Activated CD8-positive, alpha-beta memory T cell treated with anti-CD3 and anti-CD28 coated beads for 48 hours (primary cell): ENCODE data around the gene CKAP4.
"Not testable (repeated sequence)": the region's sequence is repeated elsewhere in the genome, so short reads cannot be mapped to it uniquely, and the experiment has no call there.

Experiments
- DNase-seq, 3 experiments: peaks; one replicate each; pipeline ENCODE4 v3.0.0-alpha.2; 2020; ENCODE audit warnings: low read depth in 2 of 3, low spot score in 2 of 3

Gene CKAP4, protein sequence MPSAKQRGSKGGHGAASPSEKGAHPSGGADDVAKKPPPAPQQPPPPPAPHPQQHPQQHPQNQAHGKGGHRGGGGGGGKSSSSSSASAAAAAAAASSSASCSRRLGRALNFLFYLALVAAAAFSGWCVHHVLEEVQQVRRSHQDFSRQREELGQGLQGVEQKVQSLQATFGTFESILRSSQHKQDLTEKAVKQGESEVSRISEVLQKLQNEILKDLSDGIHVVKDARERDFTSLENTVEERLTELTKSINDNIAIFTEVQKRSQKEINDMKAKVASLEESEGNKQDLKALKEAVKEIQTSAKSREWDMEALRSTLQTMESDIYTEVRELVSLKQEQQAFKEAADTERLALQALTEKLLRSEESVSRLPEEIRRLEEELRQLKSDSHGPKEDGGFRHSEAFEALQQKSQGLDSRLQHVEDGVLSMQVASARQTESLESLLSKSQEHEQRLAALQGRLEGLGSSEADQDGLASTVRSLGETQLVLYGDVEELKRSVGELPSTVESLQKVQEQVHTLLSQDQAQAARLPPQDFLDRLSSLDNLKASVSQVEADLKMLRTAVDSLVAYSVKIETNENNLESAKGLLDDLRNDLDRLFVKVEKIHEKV

DNA sequence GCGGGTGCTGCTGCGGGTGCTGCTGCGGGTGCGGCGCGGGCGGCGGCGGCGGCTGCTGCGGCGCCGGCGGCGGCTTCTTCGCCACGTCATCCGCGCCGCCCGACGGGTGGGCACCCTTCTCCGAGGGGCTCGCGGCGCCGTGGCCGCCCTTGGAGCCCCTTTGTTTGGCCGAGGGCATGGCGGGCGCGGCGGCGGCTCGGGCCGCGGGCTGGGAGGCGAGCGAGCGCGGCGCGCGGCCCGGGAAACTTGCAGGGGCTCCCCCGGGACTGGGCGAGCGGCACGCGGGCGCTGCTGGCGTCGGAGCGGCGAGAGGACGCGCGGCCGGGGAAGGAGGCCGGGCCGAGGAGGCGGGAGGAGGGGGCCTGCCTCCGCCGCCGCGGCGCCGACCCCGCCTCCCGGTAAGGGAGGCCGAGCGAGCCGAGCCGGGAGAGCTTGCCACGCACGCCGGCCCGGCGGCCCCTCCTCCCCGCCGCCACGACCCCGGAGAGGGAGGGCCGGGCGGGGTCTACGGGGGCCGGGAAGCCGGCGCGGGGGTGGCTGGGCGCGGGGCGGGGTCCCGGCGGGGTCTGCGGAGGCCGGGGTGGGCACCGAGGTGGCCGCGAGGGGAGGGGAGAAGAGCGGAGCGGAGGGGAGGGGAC, at the start of gene CKAP4:
Gene CKAP4 (minus strand): TSS at position 347 of the 638 bp plus-strand sequence. CDS start 169 bp downstream, at position 178.
- peak in 1 of 3 experiments; percentile 33 for DNase-seq

- no peak for DNase-seq
Observed at GRCh38 chr12:106297075-106297474, 49.3 kb upstream of the CKAP4 start.

DNA sequence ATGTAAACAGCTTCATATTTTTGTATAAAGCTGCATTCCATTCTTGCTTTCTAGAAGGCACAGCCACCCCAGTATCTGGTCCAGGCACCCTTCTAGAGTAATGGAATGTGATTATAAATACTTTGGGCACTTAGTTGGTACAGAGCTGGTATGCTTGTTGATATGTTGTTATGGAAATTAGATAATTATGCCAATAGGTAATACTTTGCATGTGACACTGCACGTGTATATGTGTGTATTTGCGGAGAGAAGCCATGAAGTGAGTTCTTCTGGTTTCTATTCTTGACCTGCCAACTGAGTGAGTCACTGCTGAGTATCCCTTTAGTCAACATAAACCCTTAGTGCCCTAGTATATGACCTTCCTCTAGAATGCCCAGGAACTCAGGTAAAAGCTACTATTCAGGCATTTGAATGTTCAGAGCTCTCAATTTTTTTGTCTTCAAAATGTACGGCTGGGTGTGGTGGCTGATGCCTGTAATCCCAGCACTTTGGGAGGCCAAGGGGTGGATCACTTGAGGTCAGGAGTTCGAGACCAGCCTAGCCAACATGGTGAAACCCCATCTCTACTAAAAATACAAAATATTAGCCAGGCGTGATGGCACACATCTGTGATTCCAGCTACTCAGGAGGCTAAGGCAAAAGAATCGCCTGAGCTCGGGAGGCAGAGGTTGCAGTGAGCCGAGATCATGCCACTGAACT, 48.5 kb upstream of the CKAP4 start:
- no peak for DNase-seq

DNA sequence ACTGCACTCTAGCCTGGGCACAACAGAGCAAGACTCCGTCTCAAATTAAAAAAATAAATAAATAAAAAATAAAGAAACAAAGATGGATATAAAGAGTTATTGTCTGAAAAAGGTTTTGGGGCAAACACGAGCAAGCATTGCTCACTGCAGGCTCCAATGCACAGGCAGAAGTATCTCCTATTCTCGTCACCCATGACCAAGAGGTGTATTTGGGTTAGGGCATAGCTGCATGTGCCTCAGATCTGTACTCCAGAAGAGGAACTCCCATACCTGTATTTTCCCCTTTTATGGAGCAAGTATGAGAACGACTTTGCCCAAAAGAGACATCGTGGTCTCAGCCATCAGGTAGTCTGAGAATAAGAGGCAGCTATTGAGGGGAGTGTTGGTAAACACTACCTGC, 44.5 kb upstream of the CKAP4 start:
- DNase-seq = no peak

DNA sequence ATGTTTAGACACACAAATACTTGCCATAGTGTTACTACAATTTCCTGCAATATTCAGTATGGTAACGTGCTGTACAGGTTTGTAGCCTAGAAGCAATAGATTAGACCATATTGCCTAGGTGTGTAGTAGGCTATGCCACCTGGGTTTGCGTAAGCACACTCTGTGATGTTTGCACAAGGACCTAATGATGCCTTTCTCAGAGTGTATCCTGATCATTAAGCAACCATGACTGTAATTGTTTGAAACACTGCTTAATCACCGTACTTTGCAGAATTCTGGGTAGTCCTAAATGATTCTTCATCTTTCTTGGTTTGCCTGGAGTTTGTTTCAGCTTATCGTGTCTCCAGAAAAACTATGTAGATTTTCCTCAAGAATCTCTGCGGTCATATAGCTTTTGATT, 43.5 kb upstream of the CKAP4 start:
- no peak for DNase-seq

GRCh38 chr12:106290666-106291065, 42.8 kb upstream of the CKAP4 start:
- DNase-seq = no peak

DNA sequence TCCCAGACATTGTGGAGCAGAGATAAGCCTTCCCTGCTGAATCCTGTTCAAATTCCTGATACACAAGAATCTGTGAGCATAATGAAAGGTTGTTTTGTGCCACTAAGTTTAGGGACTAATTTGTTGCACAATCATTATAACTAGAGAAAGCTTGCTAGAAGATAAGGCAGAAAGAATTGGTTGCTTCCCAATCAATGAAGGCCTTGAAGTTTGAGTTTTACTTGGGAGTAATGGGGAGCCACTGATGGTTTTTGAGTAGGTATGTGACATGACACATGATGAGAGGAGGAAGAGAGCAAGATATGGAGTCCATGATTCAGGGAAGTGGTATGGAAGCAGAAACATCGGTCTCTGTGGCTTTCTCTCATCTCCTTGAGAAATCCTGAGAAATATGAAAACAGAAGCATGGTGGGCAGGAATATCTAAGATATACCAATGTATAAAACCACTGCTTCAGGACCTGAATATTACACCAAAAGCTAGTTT, 41.4 kb upstream of the CKAP4 start:
- DNase-seq = no peak

GRCh38 chr12:106288494-106289195, 40.8 kb upstream of the CKAP4 start:
- no peak for DNase-seq

GRCh38 chr12:106288101-106288493, 40.3 kb upstream of the CKAP4 start:
- DNase-seq = no peak

- no peak for DNase-seq
Observed at GRCh38 chr12:106287364-106287763, 39.5 kb upstream of the CKAP4 start.

- DNase-seq = not testable (repeated sequence)
Observed at GRCh38 chr12:106286576-106287162, 38.8 kb upstream of the CKAP4 start.

DNA sequence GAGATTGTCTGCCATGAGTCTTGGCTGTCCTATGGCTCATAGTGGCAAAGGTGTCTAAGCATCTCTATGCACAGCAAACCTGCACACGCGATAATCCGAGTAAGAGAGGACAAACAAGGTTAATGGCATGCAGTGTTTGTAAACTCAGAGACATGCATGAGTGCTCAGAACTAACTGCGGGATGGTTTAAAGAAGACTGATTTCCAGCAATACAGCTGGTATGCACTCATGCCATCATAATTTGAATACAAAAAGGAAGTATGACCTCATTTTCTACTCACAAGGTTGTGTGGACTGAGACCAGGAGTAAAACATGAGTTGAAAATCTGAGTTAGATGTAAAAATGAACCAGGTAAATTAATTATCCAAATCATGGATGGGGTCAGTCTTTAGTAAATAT, 38.2 kb upstream of the CKAP4 start:
- DNase-seq = no peak

- DNase-seq = no peak
Observed at GRCh38 chr12:106284358-106285105, 36.7 kb upstream of the CKAP4 start.

GRCh38 chr12:106282457-106283097, 34.8 kb upstream of the CKAP4 start:
- no peak for DNase-seq

DNA sequence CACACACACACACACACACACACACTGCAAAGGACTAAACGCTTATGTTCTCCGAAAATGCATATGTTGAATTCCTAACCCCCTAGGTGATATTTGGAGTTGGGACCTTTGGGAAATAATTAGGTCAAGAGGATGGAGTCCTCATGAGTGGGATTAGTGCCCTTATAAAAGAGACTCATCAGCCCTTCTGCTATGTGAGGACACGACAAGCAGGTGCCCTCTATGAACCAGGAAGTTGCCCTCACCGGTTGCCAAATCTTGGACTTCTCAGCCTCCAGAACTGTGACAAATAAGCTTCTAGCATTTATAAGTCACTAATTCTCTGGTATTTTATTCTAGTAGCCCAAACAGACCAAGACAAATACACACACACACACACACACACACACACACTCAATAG, 34.0 kb upstream of the CKAP4 start:
- no peak for DNase-seq

DNA sequence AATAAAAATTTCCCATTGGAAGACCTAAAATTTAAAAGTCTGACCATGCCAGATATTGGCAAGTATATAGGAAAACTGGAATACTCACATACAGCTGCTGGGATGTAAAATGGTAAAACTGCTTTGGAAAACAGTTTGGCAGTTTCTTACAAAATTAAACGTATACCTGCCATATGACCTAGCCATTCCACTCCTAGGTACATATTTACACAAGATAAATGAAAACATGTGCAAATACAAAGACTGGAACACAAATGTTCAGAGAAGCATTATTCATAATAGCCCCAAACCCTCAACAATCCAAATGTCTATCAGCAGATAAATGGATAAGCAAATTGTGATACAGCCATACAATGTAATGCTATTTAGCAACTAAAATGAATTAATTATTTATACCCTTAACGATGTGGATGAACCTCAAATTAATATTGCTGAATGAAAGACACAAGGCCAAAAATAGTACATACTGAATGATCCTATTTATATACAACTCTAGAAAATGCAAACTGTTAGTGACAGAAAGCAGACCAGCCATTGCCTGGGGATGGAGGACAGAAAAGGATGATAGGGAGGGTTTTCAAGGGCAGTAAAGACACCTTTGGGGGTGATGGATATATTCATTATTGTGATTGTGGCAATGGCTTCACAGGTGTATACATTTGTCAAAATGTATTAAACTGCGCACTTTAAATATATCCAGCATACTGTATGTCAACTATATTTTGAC, 33.4 kb upstream of the CKAP4 start:
- DNase-seq = no peak

- DNase-seq = no peak
Observed at GRCh38 chr12:106280106-106280505, 32.3 kb upstream of the CKAP4 start.

DNA sequence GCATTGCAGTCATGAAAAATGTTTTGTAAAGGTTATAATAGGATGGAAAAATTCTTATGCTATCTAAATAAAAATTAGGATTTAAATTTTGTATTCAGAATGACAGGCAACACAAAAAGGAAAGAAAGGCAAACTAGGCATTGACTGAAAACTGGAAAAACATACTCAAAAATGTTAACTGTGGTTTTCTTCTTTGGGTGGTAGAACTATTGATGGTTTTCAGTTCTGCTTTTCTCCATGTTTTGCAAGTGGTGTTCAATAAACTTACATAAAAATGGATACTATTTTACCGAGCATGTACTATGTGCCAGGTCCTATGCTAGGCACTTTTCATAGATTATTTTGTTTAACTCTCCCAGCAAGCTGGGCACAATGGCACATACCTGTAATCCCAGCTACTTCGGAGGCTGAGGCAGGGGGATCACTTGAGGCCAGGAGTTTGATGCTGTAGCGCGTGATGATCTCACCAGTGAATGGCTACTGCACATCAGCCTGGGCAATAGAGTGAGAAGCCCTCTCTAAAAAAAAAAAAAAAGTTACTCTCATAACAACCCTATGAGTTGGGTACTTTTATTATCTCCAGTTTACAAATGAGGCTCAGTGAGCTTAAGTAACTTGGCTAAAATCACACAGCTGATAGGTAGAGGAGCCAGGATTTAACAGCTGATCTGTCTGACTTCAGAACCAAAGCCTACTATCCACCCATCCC, 28.4 kb upstream of the CKAP4 start:
- no peak for DNase-seq
